Stimulated activated CD8-positive, alpha-beta memory T cell treated with anti-CD3 and anti-CD28 coated beads, Interleukin-15, amount 100 ng/mL, for 1 hour (primary cell): Measurements from ENCODE around the gene TINAGL1.

Source experiments
- DNase-seq: peaks from one replicate; pipeline ENCODE4 v3.0.0-alpha.2; 2020; ENCODE audit warnings: low read depth

Gene TINAGL1

GRCh38 chr1:31568895-31569595 lies 7.3 kb upstream of the TINAGL1 start:
- DNase-seq, result no peak

DNA sequence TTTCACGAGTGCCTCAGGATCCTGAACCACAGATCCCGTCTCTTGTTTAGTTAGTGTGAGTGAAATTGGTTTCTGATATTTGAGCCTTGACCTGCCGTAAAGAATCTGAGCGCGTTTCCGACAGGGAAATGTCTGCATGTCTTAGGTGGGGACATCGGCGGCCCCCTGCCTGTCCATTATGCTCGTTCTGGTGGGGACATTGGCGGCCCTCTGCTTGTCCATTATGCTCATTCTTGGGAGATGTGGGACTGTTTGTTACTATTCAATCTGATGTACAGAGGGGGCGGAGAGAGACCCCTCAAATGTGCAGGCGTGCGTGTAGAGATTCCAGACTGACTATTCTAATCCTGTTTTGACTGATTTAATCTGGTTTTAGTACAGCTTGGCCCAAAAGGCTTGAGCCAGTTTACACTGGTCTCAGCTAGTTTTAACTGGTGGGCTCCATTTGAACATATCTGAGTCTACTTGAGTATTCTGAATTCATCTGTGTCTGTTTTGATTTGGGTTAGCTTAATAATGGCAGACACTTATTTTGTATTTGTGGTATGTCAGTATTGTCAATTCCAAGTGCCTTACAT lies 6.6 kb upstream of the TINAGL1 start:
- no peak for DNase-seq

GRCh38 chr1:31570228-31570627 lies 6.1 kb upstream of the TINAGL1 start:
- no peak for DNase-seq

- DNase-seq, result no peak
Observed at GRCh38 chr1:31570906-31571305, 5.4 kb upstream of the TINAGL1 start.

DNA sequence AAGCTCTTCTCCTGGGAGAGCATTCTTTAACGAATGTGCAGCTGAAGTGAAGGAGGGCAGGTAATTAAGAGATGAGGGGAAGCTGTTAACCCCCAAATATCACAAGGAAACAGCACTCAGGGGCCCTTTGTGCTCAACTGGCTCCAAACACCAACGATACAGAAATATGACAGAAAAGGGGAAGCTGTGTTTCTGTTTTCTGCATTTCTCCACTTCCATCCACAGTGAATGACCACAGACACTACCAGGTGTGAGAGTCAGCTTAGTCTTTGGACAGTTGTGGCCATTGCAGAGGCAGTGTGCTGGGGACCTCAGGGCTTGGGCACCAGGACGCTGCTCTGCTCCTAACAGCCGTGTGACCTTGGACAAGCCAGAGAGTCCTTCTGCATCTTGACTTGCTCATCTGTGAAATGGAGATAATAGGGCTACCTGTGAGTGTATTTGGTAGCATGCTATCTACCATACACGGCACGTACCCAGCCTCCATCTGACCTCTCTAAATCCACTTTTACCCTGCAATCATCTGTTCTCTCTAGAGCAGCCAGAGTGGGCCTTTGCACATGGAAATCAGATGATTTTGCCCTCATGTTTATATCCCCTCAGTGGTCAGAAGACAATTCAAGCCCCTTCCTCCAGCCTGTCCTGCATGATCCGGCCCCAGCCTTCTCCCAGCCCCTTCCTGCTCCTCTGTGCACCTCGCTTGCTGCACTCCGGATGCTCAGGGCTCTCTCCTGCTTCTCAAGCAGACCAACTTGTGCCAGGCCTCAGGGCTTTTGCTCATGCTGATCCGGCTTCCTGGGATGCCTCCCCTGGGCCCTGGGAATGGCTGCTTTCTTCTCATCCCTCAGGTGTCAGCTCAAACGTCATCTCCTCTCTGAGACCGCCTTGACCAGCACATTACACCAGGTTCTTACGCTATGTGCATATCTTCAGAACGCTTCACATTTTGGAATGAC lies 4.7 kb upstream of the TINAGL1 start:
- no peak for DNase-seq

DNA sequence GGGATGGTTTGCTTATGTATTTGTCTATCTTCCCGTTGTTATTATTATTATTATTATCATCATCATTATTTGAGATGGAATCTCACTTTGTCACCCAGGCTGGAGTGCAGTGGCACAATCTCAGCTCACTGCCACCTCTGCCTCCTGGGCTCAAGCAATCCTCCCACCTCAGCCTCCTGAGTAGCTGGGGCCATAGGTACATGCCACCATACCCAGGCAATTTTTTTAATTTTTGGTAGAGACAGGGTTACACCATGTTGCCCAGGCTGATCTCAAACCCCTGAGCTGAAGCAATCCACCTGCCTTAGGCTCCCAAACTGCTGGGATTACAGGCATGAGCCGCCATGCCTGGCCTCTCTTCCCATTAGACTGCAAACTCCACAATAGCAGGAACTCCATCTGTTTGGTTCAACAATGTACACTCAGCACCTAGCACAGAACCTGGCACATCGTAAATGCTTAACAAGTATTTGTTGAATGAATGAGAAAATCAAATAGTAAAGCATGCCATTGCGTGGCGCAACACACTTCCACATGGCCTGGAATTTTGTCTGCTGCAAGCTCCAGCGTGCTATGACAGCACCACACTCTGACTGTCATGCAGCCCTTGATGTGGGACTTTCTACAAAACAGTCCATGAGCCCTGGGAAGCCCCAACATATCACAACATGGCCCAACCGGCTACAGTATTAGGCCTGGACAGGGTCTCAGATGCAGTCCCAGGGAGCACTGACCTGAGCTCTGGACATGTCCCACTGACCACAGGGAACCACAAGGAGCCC lies 3.8 kb upstream of the TINAGL1 start:
- no peak for DNase-seq

GRCh38 chr1:31573261-31573660 lies 3.1 kb upstream of the TINAGL1 start:
- DNase-seq, result no peak

DNA sequence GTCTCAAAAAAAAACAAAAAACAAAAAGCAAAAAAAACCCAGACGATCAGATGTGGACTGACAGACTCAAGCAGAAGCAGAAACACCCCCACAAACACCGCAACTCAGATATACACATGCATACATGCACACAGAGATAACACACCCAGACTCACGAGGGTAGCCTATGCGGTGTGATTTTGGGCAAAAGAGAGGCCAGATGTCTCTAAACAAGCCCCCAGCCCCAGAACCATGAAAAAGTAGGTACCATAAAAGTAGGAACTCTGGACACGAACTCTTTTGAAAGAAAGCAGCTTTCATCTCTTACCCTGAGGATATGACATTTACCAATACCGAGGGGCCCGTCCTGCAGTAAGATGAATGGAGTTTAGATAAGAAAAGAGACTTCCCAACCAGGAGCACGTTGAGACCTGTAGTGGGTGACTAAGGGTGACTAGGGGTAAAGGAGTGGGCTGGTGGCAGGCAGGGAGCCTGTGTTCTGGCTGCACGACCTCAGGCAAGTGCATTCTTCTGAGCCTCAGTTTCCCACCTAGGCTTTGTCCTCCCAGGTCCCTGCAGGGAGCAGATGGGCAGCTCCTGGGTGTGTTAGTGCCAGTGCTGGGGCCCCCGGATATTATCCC lies 1.5 kb upstream of the TINAGL1 start:
- DNase-seq, result no peak

GRCh38 chr1:31575369-31576140 lies 760 bp upstream of the TINAGL1 start:
- no peak for DNase-seq

- DNase-seq, result no peak
Observed at GRCh38 chr1:31576743-31577455, 584 bp downstream of the TINAGL1 start.

GRCh38 chr1:31577515-31578192 lies 1.3 kb downstream of the TINAGL1 start:
- no peak for DNase-seq

- no peak for DNase-seq
Observed at GRCh38 chr1:31579374-31579773, 3.1 kb downstream of the TINAGL1 start.

DNA sequence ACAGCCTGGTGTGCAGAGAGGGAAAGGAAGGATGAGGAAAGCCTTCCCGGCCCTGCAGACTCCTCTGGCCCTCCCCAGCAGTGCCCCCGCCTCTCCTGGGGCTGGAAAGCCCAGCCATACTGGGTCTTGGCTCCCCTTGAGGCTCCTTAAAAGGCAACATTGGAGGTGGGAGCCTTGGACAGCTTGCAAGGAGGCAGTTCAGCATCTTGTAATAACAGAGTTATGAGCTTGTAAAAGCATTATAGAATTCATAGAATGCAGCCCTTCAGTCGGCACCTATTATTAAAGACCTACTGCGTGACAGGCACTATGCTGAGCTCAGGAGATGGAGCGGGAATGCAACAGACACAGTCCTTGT lies 4.2 kb downstream of the TINAGL1 start:
- no peak for DNase-seq

DNA sequence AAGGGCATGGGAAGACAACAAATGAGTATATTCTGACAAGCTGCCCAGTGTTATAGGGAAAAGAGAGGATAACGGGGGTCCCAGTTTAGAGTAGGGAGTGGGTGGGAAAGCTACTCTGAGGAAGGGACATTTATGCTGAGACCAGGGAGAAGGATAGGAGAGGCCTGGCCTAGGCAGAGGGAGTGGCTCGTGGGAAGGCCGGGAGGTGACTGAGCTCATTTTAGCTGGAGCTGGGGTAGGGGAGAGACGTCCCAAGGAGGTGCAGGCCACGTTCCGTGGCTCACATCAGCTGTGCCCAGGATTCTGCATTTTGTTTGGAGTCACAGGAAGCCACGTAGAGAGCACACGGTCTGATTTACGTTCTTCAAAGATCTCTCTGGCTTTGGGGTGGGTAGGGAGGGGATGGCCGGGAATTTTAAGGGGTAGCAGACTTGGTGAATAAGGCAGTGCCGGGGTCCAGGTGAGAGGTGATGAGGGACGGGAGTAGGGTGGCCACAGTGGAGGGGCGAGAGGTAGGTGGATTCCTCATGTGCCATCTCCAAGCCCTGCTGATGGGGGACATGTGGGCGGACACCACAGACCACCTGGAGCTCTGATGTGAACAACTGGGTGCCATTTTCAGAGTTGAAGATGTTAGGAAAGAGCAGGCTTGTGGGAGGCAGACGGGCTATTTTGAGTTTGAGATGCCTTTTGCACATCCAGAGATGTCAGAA lies 4.7 kb downstream of the TINAGL1 start:
- DNase-seq, result no peak

- DNase-seq, result no peak
Observed at GRCh38 chr1:31581821-31582810, 5.8 kb downstream of the TINAGL1 start.

DNA sequence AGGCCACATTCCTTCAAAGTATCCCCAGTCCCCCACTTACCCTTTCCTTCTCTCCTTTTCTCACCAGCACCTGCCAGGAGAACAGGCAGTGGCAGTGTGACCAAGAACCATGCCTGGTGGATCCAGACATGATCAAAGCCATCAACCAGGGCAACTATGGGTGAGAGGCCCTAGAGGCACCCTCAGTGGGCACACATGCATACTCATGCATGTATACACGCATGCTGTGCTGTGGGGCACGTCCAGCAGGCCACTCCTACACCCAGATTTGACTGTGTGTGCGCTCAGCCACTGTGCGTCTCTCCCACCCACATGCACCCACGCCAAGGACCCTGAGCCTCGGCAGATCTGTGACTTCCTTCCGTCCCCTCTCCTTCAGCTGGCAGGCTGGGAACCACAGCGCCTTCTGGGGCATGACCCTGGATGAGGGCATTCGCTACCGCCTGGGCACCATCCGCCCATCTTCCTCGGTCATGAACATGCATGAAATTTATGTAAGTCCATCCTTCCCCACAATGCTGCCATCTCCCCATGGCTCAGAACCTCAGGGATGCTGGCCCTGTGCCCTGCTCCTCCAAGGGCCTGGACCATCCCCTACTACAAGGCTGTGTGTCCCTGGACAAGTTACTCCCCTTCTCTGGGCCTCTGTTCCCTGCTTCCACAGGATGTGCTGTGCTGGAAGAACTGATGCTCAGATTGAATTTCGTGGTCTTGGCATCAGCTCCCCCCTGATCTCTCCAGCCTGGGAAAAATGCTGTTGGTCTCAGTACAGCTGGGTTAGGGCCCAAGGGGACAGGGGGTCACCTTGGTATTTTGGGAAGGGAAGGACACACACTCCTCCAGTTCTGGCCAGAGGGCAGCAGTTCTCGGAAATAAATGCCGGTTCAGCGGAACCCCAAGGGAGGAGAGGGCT lies 7.0 kb downstream of the TINAGL1 start:
- DNase-seq, result no peak
